ENCODE results near the gene AK6.

Gene AK6

GRCh38 chr5:69317391-69317790, 51.9 kb downstream of the AK6 start:
- TF ChIP-seq NFIC (IDR thresholded peaks at IDR 0.05) (no peak), TAF1 (IDR thresholded peaks at IDR 0.05; ENCODE audit: low read depth) (no peak), USF1 (IDR thresholded peaks at IDR 0.05) (no peak), TEAD4 (IDR thresholded peaks at IDR 0.05) (no peak), MAX (IDR thresholded peaks at IDR 0.05) (no peak), EGR1 (IDR thresholded peaks at IDR 0.05) (no peak), YY1 (IDR thresholded peaks at IDR 0.05; ENCODE audit: low read depth) (no peak), RAD21 (IDR thresholded peaks at IDR 0.05; ENCODE audit: low read depth) (no peak), FOXM1 (IDR thresholded peaks at IDR 0.05; ENCODE audit: borderline replicate concordance, low read depth) (no peak), ZBTB7A (IDR thresholded peaks at IDR 0.05; ENCODE audit: low read depth) (no peak), EP300 (IDR thresholded peaks at IDR 0.05; ENCODE audit: borderline replicate concordance) (no peak), REST (IDR thresholded peaks at IDR 0.05; ENCODE audit: low read depth) (no peak), TCF12 (IDR thresholded peaks at IDR 0.05; ENCODE audit: low read depth) (no peak), CREB1 (IDR thresholded peaks at IDR 0.05; ENCODE audit: low read depth) (no peak), CEBPB (IDR thresholded peaks at IDR 0.05) (no peak)

- no peak for TF ChIP-seq NFIC (IDR thresholded peaks at IDR 0.05)
- TF ChIP-seq EP300 (IDR thresholded peaks at IDR 0.05; ENCODE audit: borderline replicate concordance), result no peak
- TF ChIP-seq REST (IDR thresholded peaks at IDR 0.05; ENCODE audit: low read depth), result no peak
- TF ChIP-seq EGR1 (IDR thresholded peaks at IDR 0.05), result no peak
- no peak for TF ChIP-seq TAF1 (IDR thresholded peaks at IDR 0.05; ENCODE audit: low read depth)
- TF ChIP-seq CEBPB (IDR thresholded peaks at IDR 0.05), result no peak
- TF ChIP-seq RAD21 (IDR thresholded peaks at IDR 0.05; ENCODE audit: low read depth), result no peak
Observed at GRCh38 chr5:69315972-69316371, 53.3 kb downstream of the AK6 start.

- no peak for TF ChIP-seq CREB1 (IDR thresholded peaks at IDR 0.05; ENCODE audit: low read depth)
- no peak for TF ChIP-seq TCF12 (IDR thresholded peaks at IDR 0.05; ENCODE audit: low read depth)
- no peak for TF ChIP-seq TAF1 (IDR thresholded peaks at IDR 0.05; ENCODE audit: low read depth)
- no peak for TF ChIP-seq USF1 (IDR thresholded peaks at IDR 0.05)
- no peak for TF ChIP-seq EP300 (IDR thresholded peaks at IDR 0.05; ENCODE audit: borderline replicate concordance)
- TF ChIP-seq RAD21 (IDR thresholded peaks at IDR 0.05; ENCODE audit: low read depth), result no peak
- no peak for TF ChIP-seq FOXM1 (IDR thresholded peaks at IDR 0.05; ENCODE audit: borderline replicate concordance, low read depth)
- TF ChIP-seq YY1 (IDR thresholded peaks at IDR 0.05; ENCODE audit: low read depth), result no peak
- no peak for TF ChIP-seq NFIC (IDR thresholded peaks at IDR 0.05)
- no peak for TF ChIP-seq CEBPB (IDR thresholded peaks at IDR 0.05)
- TF ChIP-seq EGR1 (IDR thresholded peaks at IDR 0.05), result no peak
- no peak for TF ChIP-seq ZBTB7A (IDR thresholded peaks at IDR 0.05; ENCODE audit: low read depth)
- no peak for TF ChIP-seq MAX (IDR thresholded peaks at IDR 0.05)
- no peak for TF ChIP-seq TEAD4 (IDR thresholded peaks at IDR 0.05)
- TF ChIP-seq REST (IDR thresholded peaks at IDR 0.05; ENCODE audit: low read depth), result no peak
Observed at GRCh38 chr5:69313428-69313827, 55.9 kb downstream of the AK6 start.

GRCh38 chr5:69312459-69313160, 56.7 kb downstream of the AK6 start:
- TF ChIP-seq USF1 (IDR thresholded peaks at IDR 0.05) (no peak), NFIC (IDR thresholded peaks at IDR 0.05) (no peak), ZBTB7A (IDR thresholded peaks at IDR 0.05; ENCODE audit: low read depth) (no peak), EP300 (IDR thresholded peaks at IDR 0.05; ENCODE audit: borderline replicate concordance) (no peak), CEBPB (IDR thresholded peaks at IDR 0.05) (no peak), TAF1 (IDR thresholded peaks at IDR 0.05; ENCODE audit: low read depth) (no peak)
